ENCODE results near the gene PNPLA3. TPM values are rescaled to one million over a fixed set of nuclear protein-coding genes. Genes with fewer than 3 reads are reported as not detected.
A peak's percentile ranks its signal among the peaks of the same experiment; 100 is the strongest.
"Not testable (repeated sequence)": the region's sequence is repeated elsewhere in the genome, so short reads cannot be mapped to it uniquely, and the experiment has no call there.

PNPLA3 gene
- total RNA-seq, 2 experiments from 2014 or later, result 0.54 to 0.55 TPM

DNA sequence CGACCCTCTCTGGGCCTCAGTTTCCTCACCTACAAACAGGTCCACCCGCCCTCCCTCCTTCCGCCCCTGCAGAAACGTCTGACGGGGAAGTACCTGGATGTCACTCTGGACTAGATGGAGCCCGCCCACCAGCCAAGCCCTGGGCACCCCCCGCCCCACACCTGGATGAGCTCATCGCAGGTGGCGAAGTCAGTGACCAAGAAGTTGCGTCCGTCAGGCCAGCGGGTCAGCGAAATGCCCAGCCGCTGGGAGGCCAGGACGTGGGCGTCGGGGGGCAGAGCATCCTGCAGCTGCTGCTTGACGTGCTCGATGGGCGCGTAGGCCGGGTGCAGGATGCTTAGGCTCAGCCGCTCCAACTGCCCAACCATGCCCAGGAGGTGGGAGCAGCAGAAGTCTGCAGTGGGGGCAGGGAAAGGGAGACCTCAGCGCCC, 32.7 kb upstream of the PNPLA3 start:
- H3K4me3 Mint-ChIP-seq, result no peak overlapping the region
- no peaks in the 10 kb centered on the region for H3K9me3 Mint-ChIP-seq (ENCODE audit: low read depth)
- no peak overlapping the region for H3K27ac Mint-ChIP-seq
- no peak for ATAC-seq
- no peaks in the 10 kb centered on the region for H3K4me1 Mint-ChIP-seq
- H3K27me3 Mint-ChIP-seq, result peaks cover 29% of the 10 kb centered on the region
- POLR2A ChIA-PET, result no interaction called here
- no peaks in the 10 kb centered on the region for H3K36me3 Mint-ChIP-seq (ENCODE audit: low read depth)
- DNase-seq, result no peak
- CTCF ChIA-PET, result interaction anchor here (1.0 kb wide), 1 partner anchor 9 kb away, joined by 4 read pairs; no protein-coding TSS in a partner anchor
- intact Hi-C loops (cut with DNase I, micrococcal nuclease), result no loop called here

DNA sequence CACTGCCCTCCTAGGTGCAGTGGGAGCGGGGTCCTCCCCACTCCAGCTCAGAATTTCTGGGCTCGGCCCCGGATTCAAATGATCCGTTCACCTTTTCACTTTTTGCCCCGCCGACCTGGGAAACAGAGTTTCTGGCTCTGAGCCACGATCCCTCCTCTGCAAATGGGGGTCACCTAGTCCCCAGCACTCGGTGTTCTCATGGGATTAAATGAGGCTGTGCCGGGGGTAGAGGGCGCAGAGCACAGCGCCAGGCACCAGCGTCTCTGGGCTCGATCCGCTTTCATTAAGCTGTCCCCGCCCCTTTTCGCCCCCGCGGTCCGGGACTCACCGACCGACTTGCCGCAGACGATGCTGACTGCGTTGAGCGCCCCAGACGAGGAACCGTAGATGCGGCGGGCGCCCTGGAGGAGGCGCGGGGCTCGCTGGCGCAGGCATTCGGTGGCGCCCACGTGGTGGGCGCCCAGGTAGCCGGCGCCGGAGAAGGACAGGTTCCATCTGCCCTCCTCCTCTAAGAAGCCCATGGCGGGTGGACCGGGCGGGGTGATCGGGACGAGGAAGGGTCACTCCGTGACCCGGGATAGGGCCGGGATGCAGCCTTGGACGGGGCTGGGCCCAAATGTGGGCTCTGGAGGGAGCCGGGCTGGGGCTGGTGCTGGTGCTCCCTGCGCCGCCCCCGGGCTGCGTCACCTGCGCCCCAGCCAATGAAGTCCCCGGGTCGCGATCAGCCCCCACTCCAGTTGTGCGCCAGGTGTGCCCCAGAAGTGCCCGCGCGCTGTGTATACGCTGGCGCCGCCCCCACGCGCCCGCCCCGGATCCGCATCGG, 32.0 kb upstream of the PNPLA3 start, which contains the start of gene PNPLA5:
TSS of gene PNPLA5 (minus strand) at position 654 of the 823 bp plus-strand sequence. CDS start at position 521, 133 bp downstream.
- intact Hi-C loops (cut with DNase I, micrococcal nuclease), result no loop called here
- Mint-ChIP-seq H3K4me3 (no peak within 1 kb of the TSS), H3K27ac (no peak within 1 kb of the TSS), H3K27me3 (peaks cover 29% of the 10 kb centered on the region), H3K36me3 (ENCODE audit: low read depth) (no peaks in the 10 kb centered on the region), H3K9me3 (ENCODE audit: low read depth) (no peaks in the 10 kb centered on the region), H3K4me1 (no peaks in the 10 kb centered on the region)
- ATAC-seq (peak; percentile 70), DNase-seq (peak; percentile 74)
- POLR2A ChIA-PET, result no interaction called here
- CTCF ChIA-PET, result no interaction called here

GRCh38 chr22:43892183-43892894, 31.3 kb upstream of the PNPLA3 start:
- no peak for DNase-seq
- H3K36me3 Mint-ChIP-seq (ENCODE audit: low read depth), result no peaks in the 10 kb centered on the region
- ChIA-PET CTCF (no interaction called here), POLR2A (no interaction called here)
- no peaks in the 10 kb centered on the region for H3K4me1 Mint-ChIP-seq
- no peak overlapping the region for H3K27ac Mint-ChIP-seq
- no peaks in the 10 kb centered on the region for H3K9me3 Mint-ChIP-seq (ENCODE audit: low read depth)
- H3K27me3 Mint-ChIP-seq, result peaks cover 29% of the 10 kb centered on the region
- ATAC-seq, result no peak
- intact Hi-C loops (cut with DNase I, micrococcal nuclease), result no loop called here
- no peak overlapping the region for H3K4me3 Mint-ChIP-seq

GRCh38 chr22:43893266-43893665, 30.3 kb upstream of the PNPLA3 start:
- no peak overlapping the region for H3K4me3 Mint-ChIP-seq
- ATAC-seq (no peak), DNase-seq (no peak)
- CTCF ChIA-PET, result interaction anchor here (0.8 to 1.0 kb wide), 2 partner anchors 8 to 11 kb away, joined by 3 to 4 read pairs; no protein-coding TSS in a partner anchor
- H3K27me3 Mint-ChIP-seq, result peaks cover 26% of the 10 kb centered on the region
- H3K9me3 Mint-ChIP-seq (ENCODE audit: low read depth), result no peaks in the 10 kb centered on the region
- no peaks in the 10 kb centered on the region for H3K4me1 Mint-ChIP-seq
- POLR2A ChIA-PET, result no interaction called here
- intact Hi-C loops (cut with DNase I, micrococcal nuclease), result no loop called here
- no peaks in the 10 kb centered on the region for H3K36me3 Mint-ChIP-seq (ENCODE audit: low read depth)
- H3K27ac Mint-ChIP-seq, result no peak overlapping the region

DNA sequence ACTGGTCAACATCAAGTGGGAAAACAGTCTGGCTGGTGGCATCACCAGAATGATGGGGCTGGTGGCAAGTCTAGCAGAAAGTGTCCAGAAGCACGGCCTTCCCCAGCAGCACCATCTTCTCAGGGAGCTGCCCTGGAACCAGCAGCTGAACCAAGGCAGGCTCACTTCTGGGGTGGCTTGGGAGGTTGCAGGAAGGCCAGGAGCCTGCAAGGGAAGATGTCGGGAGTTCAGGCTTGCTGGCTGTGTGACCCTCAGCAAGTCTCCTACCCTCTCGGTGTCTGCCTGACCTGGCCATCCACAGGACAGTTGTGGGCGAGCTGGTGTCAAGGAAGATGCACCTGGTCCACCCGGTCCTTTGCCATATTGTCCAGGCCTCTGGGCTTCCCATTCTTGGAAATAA, 29.5 kb upstream of the PNPLA3 start:
- Mint-ChIP-seq H3K27ac (no peak overlapping the region), H3K27me3 (peaks cover 21% of the 10 kb centered on the region), H3K9me3 (ENCODE audit: low read depth) (no peaks in the 10 kb centered on the region), H3K4me1 (no peaks in the 10 kb centered on the region), H3K4me3 (no peak overlapping the region), H3K36me3 (ENCODE audit: low read depth) (no peaks in the 10 kb centered on the region)
- POLR2A ChIA-PET, result no interaction called here
- no peak for ATAC-seq
- CTCF ChIA-PET, result interaction anchor here (1.0 kb wide), 1 partner anchor 9 kb away, joined by 3 read pairs; no protein-coding TSS in a partner anchor
- no peak for DNase-seq
- intact Hi-C loops (cut with DNase I, micrococcal nuclease), result no loop called here

DNA sequence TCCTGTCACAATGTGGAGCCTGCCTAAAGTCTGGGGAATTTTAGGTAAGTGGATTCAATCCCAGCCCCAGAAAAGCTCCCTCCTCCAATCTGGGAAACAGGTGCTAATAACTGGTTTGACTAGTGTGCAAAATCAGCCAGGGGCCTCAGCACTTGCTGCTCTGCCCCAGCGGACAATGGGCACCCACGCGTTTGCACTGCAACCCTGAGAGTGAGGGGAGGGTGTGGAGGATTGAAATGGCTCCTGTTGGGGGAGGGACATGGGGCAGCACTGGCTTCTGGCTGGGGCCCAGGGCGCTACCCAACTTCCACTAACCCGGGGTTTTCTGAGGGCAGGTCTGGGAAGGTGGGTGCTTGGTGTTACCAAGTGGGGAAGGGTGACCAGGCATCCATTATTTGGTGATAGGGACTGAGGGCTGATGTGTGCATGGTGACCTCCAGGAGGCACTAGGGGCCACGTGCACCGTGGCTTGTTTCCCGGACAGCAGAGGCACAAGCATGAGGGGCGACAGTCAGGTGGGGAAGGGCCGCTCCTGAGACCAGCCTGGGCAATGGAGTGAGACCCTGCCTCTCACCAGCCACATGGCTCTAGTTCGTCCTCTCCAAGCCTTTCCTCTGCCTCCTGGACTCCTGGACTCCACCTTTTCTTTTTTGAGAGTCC, 27.5 kb upstream of the PNPLA3 start:
- H3K4me3 Mint-ChIP-seq, result no peak overlapping the region
- no peaks in the 10 kb centered on the region for H3K9me3 Mint-ChIP-seq (ENCODE audit: low read depth)
- no peak overlapping the region for H3K27ac Mint-ChIP-seq
- POLR2A ChIA-PET, result no interaction called here
- ATAC-seq (no peak), DNase-seq (no peak)
- H3K4me1 Mint-ChIP-seq, result no peaks in the 10 kb centered on the region
- peaks cover 10% of the 10 kb centered on the region for H3K27me3 Mint-ChIP-seq
- intact Hi-C loops (cut with DNase I, micrococcal nuclease), result no loop called here
- no peaks in the 10 kb centered on the region for H3K36me3 Mint-ChIP-seq (ENCODE audit: low read depth)
- CTCF ChIA-PET, result no interaction called here

GRCh38 chr22:43897751-43898261, 25.8 kb upstream of the PNPLA3 start:
- ChIA-PET POLR2A (no interaction called here), CTCF (interaction anchor here (1.4 to 2.0 kb wide), 2 partner anchors 11 to 15 kb away, joined by 5 to 6 read pairs; no protein-coding TSS in a partner anchor)
- peak; percentile 63 for ATAC-seq

GRCh38 chr22:43900206-43900605, 23.4 kb upstream of the PNPLA3 start:
- DNase-seq (no peak), ATAC-seq (no peak)
- H3K4me3 Mint-ChIP-seq, result no peak overlapping the region
- POLR2A ChIA-PET, result no interaction called here
- H3K27me3 Mint-ChIP-seq, result peaks cover 2% of the 10 kb centered on the region
- H3K4me1 Mint-ChIP-seq, result no peaks in the 10 kb centered on the region
- no peaks in the 10 kb centered on the region for H3K36me3 Mint-ChIP-seq (ENCODE audit: low read depth)
- intact Hi-C loops (cut with DNase I, micrococcal nuclease), result no loop called here
- H3K9me3 Mint-ChIP-seq (ENCODE audit: low read depth), result no peaks in the 10 kb centered on the region
- H3K27ac Mint-ChIP-seq, result no peak overlapping the region
- CTCF ChIA-PET, result interaction anchor here (0.6 to 1.6 kb wide), 3 partner anchors 15 to 19 kb away, joined by 3 to 5 read pairs (median 5); no protein-coding TSS in a partner anchor

More at GRCh38 chr22:43897751-43898261, 25.8 kb upstream of the PNPLA3 start:
- intact Hi-C loops (cut with DNase I, micrococcal nuclease), result no loop called here
- DNase-seq, result peak; percentile 41
- H3K9me3 Mint-ChIP-seq (ENCODE audit: low read depth), result no peaks in the 10 kb centered on the region
- no peaks in the 10 kb centered on the region for H3K36me3 Mint-ChIP-seq (ENCODE audit: low read depth)
- H3K4me1 Mint-ChIP-seq, result no peaks in the 10 kb centered on the region
- H3K27ac Mint-ChIP-seq, result no peak overlapping the region
- no peak overlapping the region for H3K4me3 Mint-ChIP-seq
- H3K27me3 Mint-ChIP-seq, result peaks cover 4% of the 10 kb centered on the region

- ChIA-PET POLR2A (no interaction called here), CTCF (interaction anchor here (0.6 kb wide), 2 partner anchors 17 to 40 kb away, joined by 3 read pairs; partner anchors contain the start of gene SULT4A1)
- Mint-ChIP-seq H3K36me3 (ENCODE audit: low read depth) (no peaks in the 10 kb centered on the region), H3K27me3 (peaks cover 2% of the 10 kb centered on the region), H3K4me3 (no peak overlapping the region), H3K4me1 (no peaks in the 10 kb centered on the region), H3K9me3 (ENCODE audit: low read depth) (no peaks in the 10 kb centered on the region), H3K27ac (no peak overlapping the region)
- no peak for DNase-seq
- ATAC-seq, result no peak
- intact Hi-C loops (cut with DNase I, micrococcal nuclease), result no loop called here
Observed at GRCh38 chr22:43901976-43902643, 21.5 kb upstream of the PNPLA3 start.

- H3K36me3 Mint-ChIP-seq (ENCODE audit: low read depth); H3K9me3 Mint-ChIP-seq (ENCODE audit: low read depth); H3K27ac Mint-ChIP-seq; POLR2A ChIA-PET; intact Hi-C loops (cut with DNase I, micrococcal nuclease); H3K27me3 Mint-ChIP-seq; ATAC-seq; H3K4me1 Mint-ChIP-seq; DNase-seq; H3K4me3 Mint-ChIP-seq: not testable (repeated sequence)
- CTCF ChIA-PET, result interaction anchor here (0.6 kb wide), 1 partner anchor 76 kb away, joined by 3 read pairs; no protein-coding TSS in a partner anchor
Observed at GRCh38 chr22:43903033-43903432, 20.6 kb upstream of the PNPLA3 start.

GRCh38 chr22:43904412-43904811, 19.2 kb upstream of the PNPLA3 start:
- H3K36me3 Mint-ChIP-seq (ENCODE audit: low read depth); POLR2A ChIA-PET; ATAC-seq; CTCF ChIA-PET; intact Hi-C loops (cut with DNase I, micrococcal nuclease); H3K4me1 Mint-ChIP-seq; H3K9me3 Mint-ChIP-seq (ENCODE audit: low read depth); H3K27me3 Mint-ChIP-seq; H3K4me3 Mint-ChIP-seq; H3K27ac Mint-ChIP-seq: not testable (repeated sequence)
- peak; percentile 62 for DNase-seq

Data from activated CD4-positive, alpha-beta T cell treated with anti-CD3 and anti-CD28 coated beads for 36 hours (primary cell).